Measurements from ENCODE around the gene CLRN3. TPM values are rescaled to one million over a fixed set of nuclear protein-coding genes. Genes with fewer than 3 reads are reported as not detected.

The CLRN3 gene
- total and polyA plus RNA-seq, 12 donors = 0.29 to 0.61 (median 0.39) TPM; not detected in 9

DNA sequence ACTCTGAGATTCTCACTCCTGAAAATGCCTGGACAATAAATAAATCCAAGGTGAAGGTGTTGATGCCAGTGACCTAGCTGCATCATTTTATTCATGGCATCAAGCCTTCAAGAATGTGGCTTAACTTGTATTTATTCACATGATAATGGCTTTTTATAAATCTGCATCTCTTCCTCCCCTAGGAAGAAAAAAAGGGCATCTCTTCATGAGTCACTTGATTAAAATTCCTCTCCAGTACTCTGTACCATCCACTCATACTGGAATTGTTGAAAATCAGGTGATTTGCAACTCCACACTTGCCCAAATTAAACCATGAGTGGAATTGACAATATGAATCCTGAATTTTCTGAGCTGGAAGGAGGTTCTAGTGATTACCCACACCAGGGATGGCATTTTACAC is 44.3 kb upstream of the CLRN3 start:
- H3K36me3 ChIP-seq (replicated peaks in 1 of 2) = no peaks in the 10 kb centered on the region
- H3K4me1 ChIP-seq (replicated peaks in 1 of 2) = peaks cover 0 to 19% of the 10 kb centered on the region in 2 donors
- intact Hi-C loops (cut with DNase I) = no loop called here

DNA sequence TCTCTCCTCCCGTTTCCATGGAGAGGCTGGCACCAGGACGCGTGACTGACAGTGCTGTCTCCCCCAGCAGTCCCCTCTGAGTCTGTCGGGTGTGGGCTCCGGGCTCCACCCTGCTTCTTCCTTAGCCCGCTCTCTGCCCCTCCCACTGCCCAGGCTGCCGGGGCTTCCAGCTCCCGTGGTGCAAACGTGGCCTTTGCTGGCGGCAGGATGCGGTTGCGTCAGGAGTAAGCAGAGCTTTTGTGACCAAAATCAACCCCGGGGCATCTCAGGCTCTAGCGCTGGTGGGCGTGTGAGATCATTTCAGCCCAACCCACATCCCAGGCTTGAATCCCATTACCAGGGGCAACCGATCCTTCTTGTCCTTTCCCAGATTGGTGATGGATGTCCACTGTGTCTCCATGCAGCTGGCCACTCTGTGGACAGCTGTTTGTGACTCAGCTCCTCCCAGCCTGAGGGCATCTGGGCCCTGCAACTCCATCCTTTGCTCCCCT is 42.4 kb upstream of the CLRN3 start:
- Histone ChIP-seq H3K36me3 (replicated peaks in 1 of 2) (no peaks in the 10 kb centered on the region), H3K27ac (no peak overlapping the region), H3K4me1 (replicated peaks in 1 of 2) (peaks cover 0 to 8% of the 10 kb centered on the region in 2 donors), H3K9me3 (replicated peaks in 1 of 3) (no peaks in the 10 kb centered on the region), H3K27me3 (no peaks in the 10 kb centered on the region), H3K4me3 (no peak overlapping the region)
- peak in 1 of 7 donors; percentile 18 for DNase-seq
- intact Hi-C loops (cut with DNase I) = no loop called here
- WGBS, 4 donors = 81 to 92% (median 83%) methylated on average over 16 of the region's 16 CpGs
- TF ChIP-seq, protein P1, sequence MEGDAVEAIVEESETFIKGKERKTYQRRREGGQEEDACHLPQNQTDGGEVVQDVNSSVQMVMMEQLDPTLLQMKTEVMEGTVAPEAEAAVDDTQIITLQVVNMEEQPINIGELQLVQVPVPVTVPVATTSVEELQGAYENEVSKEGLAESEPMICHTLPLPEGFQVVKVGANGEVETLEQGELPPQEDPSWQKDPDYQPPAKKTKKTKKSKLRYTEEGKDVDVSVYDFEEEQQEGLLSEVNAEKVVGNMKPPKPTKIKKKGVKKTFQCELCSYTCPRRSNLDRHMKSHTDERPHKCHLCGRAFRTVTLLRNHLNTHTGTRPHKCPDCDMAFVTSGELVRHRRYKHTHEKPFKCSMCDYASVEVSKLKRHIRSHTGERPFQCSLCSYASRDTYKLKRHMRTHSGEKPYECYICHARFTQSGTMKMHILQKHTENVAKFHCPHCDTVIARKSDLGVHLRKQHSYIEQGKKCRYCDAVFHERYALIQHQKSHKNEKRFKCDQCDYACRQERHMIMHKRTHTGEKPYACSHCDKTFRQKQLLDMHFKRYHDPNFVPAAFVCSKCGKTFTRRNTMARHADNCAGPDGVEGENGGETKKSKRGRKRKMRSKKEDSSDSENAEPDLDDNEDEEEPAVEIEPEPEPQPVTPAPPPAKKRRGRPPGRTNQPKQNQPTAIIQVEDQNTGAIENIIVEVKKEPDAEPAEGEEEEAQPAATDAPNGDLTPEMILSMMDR (IDR thresholded peaks at IDR 0.05) = no peak
- no peak for TF ChIP-seq POLR2A (IDR thresholded peaks at IDR 0.05)

More for the DNA sequence above, 44.3 kb upstream of the CLRN3 start:
- no peaks in the 10 kb centered on the region for H3K9me3 ChIP-seq (replicated peaks in 1 of 3)
- TF ChIP-seq, protein P1 (IDR thresholded peaks at IDR 0.05) = no peak
- TF ChIP-seq POLR2A (IDR thresholded peaks at IDR 0.05) = no peak
- H3K27me3 ChIP-seq = no peaks in the 10 kb centered on the region
- H3K27ac ChIP-seq = no peak overlapping the region
- DNase-seq = no peak
- no peak overlapping the region for H3K4me3 ChIP-seq

DNA sequence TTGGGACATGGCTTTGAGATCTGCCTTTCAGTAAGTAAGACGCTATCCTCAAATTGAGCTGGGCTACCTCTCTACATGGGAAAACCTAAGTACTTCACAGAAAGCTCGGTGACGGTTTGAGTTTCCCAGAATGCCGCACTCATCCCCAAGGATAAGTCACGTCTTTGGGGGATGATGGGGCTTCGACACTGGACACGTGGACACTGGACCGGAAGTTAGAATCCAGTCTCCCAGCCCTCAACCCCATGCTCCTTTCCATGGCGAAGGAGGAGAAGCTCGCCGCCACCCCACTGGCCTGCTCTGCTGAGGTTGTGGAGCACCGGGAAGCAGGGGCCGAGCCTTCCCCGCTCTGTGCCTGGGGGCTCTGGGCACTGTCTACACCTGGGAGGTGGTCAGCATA is 41.6 kb upstream of the CLRN3 start:
- Histone ChIP-seq H3K36me3 (replicated peaks in 1 of 2) (no peaks in the 10 kb centered on the region), H3K27ac (no peak overlapping the region), H3K9me3 (replicated peaks in 1 of 3) (no peaks in the 10 kb centered on the region), H3K27me3 (no peaks in the 10 kb centered on the region), H3K4me3 (no peak overlapping the region), H3K4me1 (replicated peaks in 1 of 2) (peaks cover 0 to 8% of the 10 kb centered on the region in 2 donors)
- DNase-seq = peak in 1 of 7 donors; percentile 17
- TF ChIP-seq, protein P1 (IDR thresholded peaks at IDR 0.05) = no peak
- no peak for TF ChIP-seq POLR2A (IDR thresholded peaks at IDR 0.05)
- intact Hi-C loops (cut with DNase I) = no loop called here
- 93 to 97% (median 95%) methylated on average over 9 to 14 of the region's 14 CpGs for WGBS, 4 donors

DNA sequence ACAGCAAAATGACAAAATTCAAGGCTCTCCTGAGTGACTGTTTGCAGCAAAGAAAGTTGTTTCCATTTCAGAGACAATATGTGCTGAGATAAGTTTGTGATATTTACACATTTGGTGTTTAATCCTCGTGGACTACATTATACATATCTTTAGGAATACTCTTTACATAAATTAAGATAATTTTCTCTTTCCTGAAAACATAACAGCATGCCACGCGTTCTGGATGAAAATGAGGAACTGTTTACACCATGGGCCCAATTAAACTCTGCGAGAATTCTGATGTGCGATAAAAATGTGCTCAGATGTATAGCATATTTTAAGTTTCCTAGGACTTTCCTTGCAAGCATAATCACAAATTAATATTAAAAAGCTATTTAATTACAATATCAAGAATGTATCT is 40.5 kb upstream of the CLRN3 start:
- H3K36me3 ChIP-seq (replicated peaks in 1 of 2) = no peaks in the 10 kb centered on the region
- 86 to 93% (median 89%) methylated on average over 5 of the region's 5 CpGs for WGBS, 4 donors
- H3K27me3 ChIP-seq = no peaks in the 10 kb centered on the region
- H3K4me1 ChIP-seq (replicated peaks in 1 of 2) = peaks cover 3 to 14% of the 10 kb centered on the region in 2 donors
- intact Hi-C loops (cut with DNase I) = no loop called here
- DNase-seq = no peak
- no peak overlapping the region for H3K4me3 ChIP-seq
- H3K27ac ChIP-seq = no peak overlapping the region
- H3K9me3 ChIP-seq (replicated peaks in 1 of 3) = no peaks in the 10 kb centered on the region
- no peak for TF ChIP-seq POLR2A (IDR thresholded peaks at IDR 0.05)
- TF ChIP-seq, protein P1 (IDR thresholded peaks at IDR 0.05) = no peak
